Transverse colon (tissue), 4 donors: ENCODE data around the gene NAV3. TPM values are rescaled to one million over a fixed set of nuclear protein-coding genes. Genes with fewer than 3 reads are reported as not detected.

Experiments
- DNase-seq: peaks from one replicate; pipeline ENCODE4 v3.0.0-alpha.2; 2019
- H3K27ac ChIP-seq, 4 donors: fragments of 200-600 bp; sonication (generic); 2 replicates each; pipeline ENCODE4 v1.5.1; 2016 to 2018; ENCODE audit warnings: inconsistent platforms in 4 of 4
- H3K27me3 ChIP-seq: fragments of 200-600 bp; sonication (generic); 2 replicates; pipeline ENCODE4 v1.5.1; 2017; ENCODE audit warnings: inconsistent platforms
- H3K36me3 ChIP-seq, 4 donors: fragments of 200-600 bp; sonication (generic); 2 replicates each; pipeline ENCODE4 v1.5.1; 2017 to 2019; ENCODE audit warnings: inconsistent platforms in 4 of 4
- H3K4me1 ChIP-seq, 4 donors: fragments of 200-600 bp; sonication (generic); 2 replicates each; pipeline ENCODE4 v1.5.1; 2017 to 2020; ENCODE audit warnings: inconsistent platforms in 4 of 4
- H3K4me3 ChIP-seq, 4 donors: fragments of 200-600 bp; sonication (generic); 1 replicate in 1 of 4; 2 replicates in 3 of 4; pipeline versions ENCODE4 v1.5.1 to v1.6.1; 2017 to 2019; ENCODE audit warnings: inconsistent platforms in 4 of 4
- H3K9me3 ChIP-seq, 2 donors: fragments of 200-600 bp; sonication (generic); 2 replicates each; pipeline ENCODE4 v1.5.1; 2017 to 2019; ENCODE audit warnings: inconsistent platforms in 2 of 2
- CTCF ChIP-seq, 5 experiments: fragments of 200-600 bp in 3 of 5; fragments of 450-650 bp in 2 of 5; sonication (generic) in 3 of 5; IDR thresholded peaks; 1 replicate in 2 of 5; 2 replicates in 3 of 5; pipeline ENCODE4 v1.5.1; 2016 to 2017; ENCODE audit warnings: antibody characterized with exemption in 5 of 5, inconsistent platforms in 3 of 5, mild to moderate bottlenecking in 2 of 5, moderate library complexity in 1 of 5
- EP300 ChIP-seq: sonication (generic); formaldehyde crosslinking; IDR thresholded peaks from one replicate; pipeline ENCODE4 v1.6.1; 2017; ENCODE audit warnings: antibody characterized with exemption, low read depth
- POLR2A ChIP-seq: fragments of 450-650 bp; IDR thresholded peaks from one replicate; pipeline ENCODE4 v1.6.1; 2016; ENCODE audit warnings: antibody characterized with exemption, mild to moderate bottlenecking, moderate library complexity
- POLR2AphosphoS5 ChIP-seq, 3 donors: sonication (generic); formaldehyde crosslinking; IDR thresholded peaks; one replicate each; pipeline ENCODE4 v1.6.1; 2016; ENCODE audit warnings: antibody characterized with exemption in 3 of 3
- WGBS, 2 donors: methylation state at CpG; one replicate each; pipeline ENCODE4 v1.1.5; 2018; ENCODE audit warnings: low coverage in 1 of 2; 5-methylcytosine and 5-hydroxymethylcytosine counted together
- in situ Hi-C, 4 donors: fragments of 200-750 bp; cut with MboI; loops; one replicate each; pipeline versions ENCODE4 v1.15.0 to v1.15.1; 2017; ENCODE audit warnings: low sequenced_read_pairs in 3 of 4, low pct_ligation_motif_present in 1 of 4, low pct_unique_long_range_greater_than_20kb in 1 of 4
- intact Hi-C: fragments of 100-400 bp; cut with DNase I; formaldehyde crosslinking; loops from one replicate; pipeline ENCODE4 v1.15.1; 2023; ENCODE audit warnings: low total_unique reads
- total RNA-seq, 4 donors: library from RNA; depleted of rRNA; stranded (reverse); fragments of >200 nt; gene quantifications; one replicate each; pipeline ENCODE4 v1.1.0, GENCODE V29; 2016

Gene NAV3
- total RNA-seq, 4 donors from 2014 or later: 1.1 to 10.6 (median 3.6) TPM

- Histone ChIP-seq H3K36me3 (no peaks in the 10 kb centered on the region), H3K4me1 (peaks cover 0 to 15% (median 0%) of the 10 kb centered on the region in 4 donors), H3K27me3 (no peaks in the 10 kb centered on the region), H3K4me3 (no peak overlapping the region), H3K27ac (no peak overlapping the region), H3K9me3 (no peaks in the 10 kb centered on the region)
- in situ Hi-C loops (no loop called here), intact Hi-C loops (no loop called here)
- 88 to 100% methylated on average over 1 to 4 of the region's 4 CpGs for WGBS, 2 donors
- DNase-seq: no peak
- TF ChIP-seq CTCF (IDR thresholded peaks at IDR 0.05): no peak
- no peak for TF ChIP-seq POLR2AphosphoS5 (IDR thresholded peaks at IDR 0.05)
- TF ChIP-seq EP300: no peak
- TF ChIP-seq POLR2A: no peak
Observed at GRCh38 chr12:77845831-77846230, 15.1 kb downstream of the NAV3 start.

DNA sequence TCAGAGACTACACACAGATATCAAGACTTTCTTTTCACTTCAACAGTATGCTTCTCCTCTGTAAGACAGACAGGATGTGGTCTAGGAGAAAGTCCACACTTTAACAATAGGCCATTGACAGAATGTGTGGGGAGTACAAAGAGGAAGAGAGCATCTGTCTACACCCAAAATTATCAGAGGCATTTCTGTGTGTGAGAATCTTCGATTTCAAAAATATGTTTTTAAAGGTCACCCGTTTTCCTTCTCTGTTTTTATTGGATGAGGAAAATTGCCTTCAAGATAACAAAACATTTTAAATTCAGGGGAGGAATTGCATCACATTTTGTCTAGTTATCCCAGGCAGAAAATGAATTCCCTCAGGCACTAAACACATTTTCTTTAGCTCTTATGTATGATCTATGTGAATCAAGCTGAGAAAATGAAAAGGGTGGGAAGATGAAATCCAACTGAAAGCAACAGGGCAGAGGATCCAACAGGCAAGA, 16.4 kb downstream of the NAV3 start:
- Histone ChIP-seq H3K4me3 (no peak overlapping the region), H3K27me3 (no peaks in the 10 kb centered on the region), H3K27ac (peak overlapping the region in 3 of 4 donors; percentile 13 to 55 (median 35)), H3K9me3 (no peaks in the 10 kb centered on the region), H3K36me3 (no peaks in the 10 kb centered on the region), H3K4me1 (peaks cover 0 to 15% (median 0%) of the 10 kb centered on the region in 4 donors)
- WGBS, 2 donors: 42 to 55% methylated on average over 2 of the region's 2 CpGs
- intact Hi-C loops: no loop called here
- no peak for TF ChIP-seq POLR2A
- in situ Hi-C loops: no loop called here
- DNase-seq: no peak

- Histone ChIP-seq H3K4me1 (peaks cover 0 to 15% (median 0%) of the 10 kb centered on the region in 4 donors), H3K27me3 (no peaks in the 10 kb centered on the region), H3K4me3 (no peak overlapping the region), H3K27ac (peak overlapping the region; percentile 13 to 55 (median 36)), H3K9me3 (no peaks in the 10 kb centered on the region), H3K36me3 (no peaks in the 10 kb centered on the region)
- 3 to 10% methylated on average over 2 to 3 of the region's 3 CpGs for WGBS, 2 donors
- DNase-seq: no peak
- TF ChIP-seq EP300 (no peak), CTCF (IDR thresholded peaks at IDR 0.05) (no peak), POLR2AphosphoS5 (IDR thresholded peaks at IDR 0.05) (peak; percentile 9 to 20 (median 16))
- in situ Hi-C loops (no loop called here), intact Hi-C loops (no loop called here)
Observed at GRCh38 chr12:77847680-77848431, 17.2 kb downstream of the NAV3 start.

GRCh38 chr12:77850129-77850528, 19.4 kb downstream of the NAV3 start:
- H3K27ac ChIP-seq: no peak overlapping the region
- H3K4me3 ChIP-seq: no peak overlapping the region
- peaks cover 0 to 15% (median 0%) of the 10 kb centered on the region in 4 donors for H3K4me1 ChIP-seq
- in situ Hi-C loops (no loop called here), intact Hi-C loops (no loop called here)
- TF ChIP-seq POLR2AphosphoS5 (IDR thresholded peaks at IDR 0.05) (no peak), POLR2A (no peak), EP300 (no peak), CTCF (IDR thresholded peaks at IDR 0.05) (no peak)
- H3K27me3 ChIP-seq: no peaks in the 10 kb centered on the region
- H3K9me3 ChIP-seq: no peaks in the 10 kb centered on the region
- no peaks in the 10 kb centered on the region for H3K36me3 ChIP-seq
- DNase-seq: no peak
- WGBS, 2 donors: 58 to 74% methylated on average over 2 of the region's 2 CpGs
